HG03575 (cell line): ENCODE results near the gene BPIFA1.

Experiments
- ATAC-seq: cut with Tn5 transposase; IDR thresholded peaks from one replicate; pipeline ENCODE4 v1.9.1; 2021; ENCODE audit not compliant: unreplicated experiment, insufficient number of reproducible peaks, low FRiP score; ENCODE audit errors: extremely low read depth

Gene BPIFA1

GRCh38 chr20:33275215-33275614 lies 39.4 kb downstream of the BPIFA1 start:
- ATAC-seq = no peak

GRCh38 chr20:33275871-33276270 lies 40.1 kb downstream of the BPIFA1 start:
- no peak for ATAC-seq

- no peak for ATAC-seq
Measured at GRCh38 chr20:33276303-33277113, 40.7 kb downstream of the BPIFA1 start.

GRCh38 chr20:33277471-33278441 lies 42.0 kb downstream of the BPIFA1 start:
- ATAC-seq = no peak

- ATAC-seq = no peak
Measured at GRCh38 chr20:33278700-33279099, 42.9 kb downstream of the BPIFA1 start.

GRCh38 chr20:33279261-33279910 lies 43.6 kb downstream of the BPIFA1 start:
- no peak for ATAC-seq

GRCh38 chr20:33280000-33280680 lies 44.3 kb downstream of the BPIFA1 start:
- ATAC-seq = no peak

- ATAC-seq = no peak
Measured at GRCh38 chr20:33280775-33281174, 45.0 kb downstream of the BPIFA1 start.

- no peak for ATAC-seq
Measured at GRCh38 chr20:33281550-33282146, 45.9 kb downstream of the BPIFA1 start.

- ATAC-seq = no peak
Measured at GRCh38 chr20:33282196-33282934, 46.6 kb downstream of the BPIFA1 start.

GRCh38 chr20:33282991-33283555 lies 47.3 kb downstream of the BPIFA1 start, which contains the start of gene BPIFB1:
Gene BPIFB1, plus strand, starts transcription at chr20:33283214. Its CDS starts 2,860 bp downstream, at chr20:33286074.
- ATAC-seq = no peak

GRCh38 chr20:33284284-33284683 lies 48.5 kb downstream of the BPIFA1 start:
- no peak for ATAC-seq

GRCh38 chr20:33284937-33285336 lies 49.1 kb downstream of the BPIFA1 start:
- no peak for ATAC-seq

GRCh38 chr20:33285861-33286495 lies 50.2 kb downstream of the BPIFA1 start:
- no peak for ATAC-seq

- no peak for ATAC-seq
Measured at GRCh38 chr20:33287884-33288283, 52.1 kb downstream of the BPIFA1 start.

- no peak for ATAC-seq
Measured at GRCh38 chr20:33290852-33291251, 55.1 kb downstream of the BPIFA1 start.

GRCh38 chr20:33291416-33291815 lies 55.6 kb downstream of the BPIFA1 start:
- no peak for ATAC-seq
